Liver (tissue), 9 donors: ENCODE results near the gene RPS6KB1. TPM values are rescaled to one million over a fixed set of nuclear protein-coding genes. Genes with fewer than 3 reads are reported as not detected.
"Not testable (repeated sequence)": the region's sequence is repeated elsewhere in the genome, so short reads cannot be mapped to it uniquely, and the experiment has no call there.

ENCODE experiments used
- DNase-seq: peaks from one replicate; pipeline ENCODE4 v3.0.0-alpha.2; 2017; ENCODE audit warnings: low spot score
- H3K27ac ChIP-seq, 2 donors: one replicate each; pipeline ENCODE4 v1.7.0; 2013; ENCODE audit warnings: inconsistent platforms in 2 of 2, low read length in 2 of 2, control low read depth in 1 of 2, low read depth in 1 of 2, mild to moderate bottlenecking in 1 of 2
- H3K27me3 ChIP-seq, 4 donors: one replicate each; pipeline versions ENCODE4 v1.6.1 to v1.7.0; 2013; ENCODE audit warnings: low read length in 3 of 4, inconsistent platforms in 1 of 4, mild to moderate bottlenecking in 1 of 4, moderate library complexity in 1 of 4; ENCODE audit not compliant: control insufficient read depth in 4 of 4, insufficient read depth in 4 of 4
- H3K36me3 ChIP-seq, 4 donors: one replicate each; pipeline versions ENCODE4 v1.6.1 to v1.7.0; 2013; ENCODE audit warnings: low read length in 3 of 4, mild to moderate bottlenecking in 3 of 4, low read depth in 1 of 4, moderate library complexity in 1 of 4; ENCODE audit not compliant: control insufficient read depth in 4 of 4, insufficient read depth in 3 of 4
- H3K4me1 ChIP-seq, 4 donors: one replicate each; pipeline versions ENCODE4 v1.6.1 to v1.7.0; 2013; ENCODE audit warnings: low read length in 3 of 4, mild to moderate bottlenecking in 3 of 4, moderate library complexity in 1 of 4; ENCODE audit not compliant: control insufficient read depth in 4 of 4, insufficient read depth in 4 of 4
- H3K4me3 ChIP-seq, 3 donors: one replicate each; pipeline versions ENCODE4 v1.6.1 to v1.7.0; 2013; ENCODE audit warnings: low read length in 3 of 3, control low read depth in 1 of 3, low read depth in 1 of 3, mild to moderate bottlenecking in 1 of 3
- H3K9ac ChIP-seq, 2 donors: one replicate each; pipeline ENCODE4 v1.7.0; 2013; ENCODE audit warnings: low read length in 2 of 2, mild to moderate bottlenecking in 2 of 2, moderate library complexity in 2 of 2, control low read depth in 1 of 2, low read depth in 1 of 2
- H3K9me3 ChIP-seq, 4 donors: one replicate each; pipeline versions ENCODE4 v1.6.1 to v1.7.0; 2013; ENCODE audit warnings: low read length in 3 of 4; ENCODE audit not compliant: control insufficient read depth in 4 of 4
- CTCF ChIP-seq: fragments of 150-350 bp; IDR thresholded peaks from 2 replicates; pipeline ENCODE4 v1.5.1; 2017; ENCODE audit warnings: improper control_type of control experiment, low read depth, low read length; ENCODE audit not compliant: missing input control
- EGR1 ChIP-seq, 2 donors: IDR thresholded peaks; 2 replicates each; pipeline ENCODE4 v1.6.1; 2016 to 2018; ENCODE audit warnings: antibody characterized with exemption in 2 of 2, low read depth in 2 of 2
- FOXA1 ChIP-seq: IDR thresholded peaks from 2 replicates; pipeline ENCODE4 v1.6.1; 2016; ENCODE audit warnings: antibody characterized with exemption
- FOXA2 ChIP-seq: IDR thresholded peaks from 2 replicates; pipeline ENCODE4 v1.6.1; 2016; ENCODE audit warnings: antibody characterized with exemption
- GABPA ChIP-seq, 2 donors: IDR thresholded peaks in 1 of 2; conservative IDR thresholded peaks in 1 of 2; 2 replicates each; pipeline ENCODE4 v1.6.1; 2016; ENCODE audit warnings: antibody characterized with exemption in 2 of 2, mild to moderate bottlenecking in 1 of 2, moderate library complexity in 1 of 2
- HNF4A ChIP-seq, 2 donors: conservative IDR thresholded peaks; 2 replicates each; pipeline ENCODE4 v1.6.1; 2016; ENCODE audit warnings: antibody characterized with exemption in 2 of 2, mild to moderate bottlenecking in 2 of 2
- HNF4G ChIP-seq: IDR thresholded peaks from 2 replicates; pipeline ENCODE4 v1.6.1; 2016; ENCODE audit warnings: antibody characterized with exemption
- JUND ChIP-seq, 2 donors: IDR thresholded peaks; 2 replicates each; pipeline ENCODE4 v1.6.1; 2016; ENCODE audit warnings: antibody characterized with exemption in 2 of 2
- MAX ChIP-seq: IDR thresholded peaks from 2 replicates; pipeline ENCODE4 v1.6.1; 2016; ENCODE audit warnings: antibody characterized with exemption
- NR2F2 ChIP-seq: IDR thresholded peaks from 2 replicates; pipeline ENCODE4 v1.6.1; 2016; ENCODE audit warnings: antibody characterized with exemption
- RAD21 ChIP-seq, 2 donors: IDR thresholded peaks; 2 replicates each; pipeline ENCODE4 v1.6.1; 2016; ENCODE audit warnings: antibody characterized with exemption in 2 of 2, mild to moderate bottlenecking in 2 of 2
- TAF1 ChIP-seq: conservative IDR thresholded peaks from 2 replicates; pipeline ENCODE4 v1.6.1; 2016; ENCODE audit warnings: antibody characterized with exemption, mild to moderate bottlenecking
- YY1 ChIP-seq: IDR thresholded peaks from 2 replicates; pipeline ENCODE4 v1.6.1; 2016; ENCODE audit warnings: antibody characterized with exemption, mild to moderate bottlenecking
- ZBTB33 ChIP-seq: IDR thresholded peaks from 2 replicates; pipeline ENCODE4 v1.6.1; 2016; ENCODE audit warnings: antibody characterized with exemption
- WGBS: extraction: QIAGEN DNeasy Blood & Tissue Kit; methylation state at CpG from one replicate; pipeline ENCODE4 v1.1.7; 2013; 5-methylcytosine and 5-hydroxymethylcytosine counted together
- polyA plus RNA-seq, 2 donors: library from polyadenylated mRNA; stranded (reverse) in 1 of 2; unstranded in 1 of 2; fragments of 200-250 nt in 1 of 2; fragments of >200 nt in 1 of 2; fragmentation: Nextera tagmentation in 1 of 2; extraction: Ambion mirVana in 1 of 2; gene quantifications; one replicate each; pipeline versions ENCODE4 v1.2.1 to v1.2.3, GENCODE V29; 2013 to 2015
- total RNA-seq, 2 donors: library from RNA; depleted of rRNA; stranded (reverse); fragments of >200 nt; gene quantifications; one replicate each; pipeline ENCODE4 v1.2.3, GENCODE V29; 2014
- TF ChIP-seq, protein P1 (sequence below): IDR thresholded peaks from 2 replicates; pipeline ENCODE4 v1.6.1; 2016; ENCODE audit warnings: antibody characterized with exemption, mild to moderate bottlenecking
- TF ChIP-seq, protein P2 (sequence below): IDR thresholded peaks from 2 replicates; pipeline ENCODE4 v1.6.1; 2016; ENCODE audit warnings: antibody characterized with exemption
- donor health status: healthy.
- donor health status: healthy.
- donor health status: healthy.
- donor health status: healthy.
- donor health status: healthy.

Gene RPS6KB1
- total and polyA plus RNA-seq, 4 donors: 5.6 to 22.1 (median 15.3) TPM

GRCh38 chr17:59872351-59872750, 20.6 kb upstream of the RPS6KB1 start:
- H3K9me3 ChIP-seq: no peaks in the 10 kb centered on the region
- DNase-seq: no peak
- no peak for TF ChIP-seq YY1
- TF ChIP-seq RAD21 (IDR thresholded peaks at IDR 0.05): no peak
- TF ChIP-seq TAF1: no peak
- TF ChIP-seq GABPA (IDR thresholded peaks at IDR 0.05 in 1 of 2, conservative IDR thresholded peaks at IDR 0.05 in 1 of 2): no peak
- TF ChIP-seq MAX: no peak
- no peak for TF ChIP-seq NR2F2
- TF ChIP-seq, protein P1, sequence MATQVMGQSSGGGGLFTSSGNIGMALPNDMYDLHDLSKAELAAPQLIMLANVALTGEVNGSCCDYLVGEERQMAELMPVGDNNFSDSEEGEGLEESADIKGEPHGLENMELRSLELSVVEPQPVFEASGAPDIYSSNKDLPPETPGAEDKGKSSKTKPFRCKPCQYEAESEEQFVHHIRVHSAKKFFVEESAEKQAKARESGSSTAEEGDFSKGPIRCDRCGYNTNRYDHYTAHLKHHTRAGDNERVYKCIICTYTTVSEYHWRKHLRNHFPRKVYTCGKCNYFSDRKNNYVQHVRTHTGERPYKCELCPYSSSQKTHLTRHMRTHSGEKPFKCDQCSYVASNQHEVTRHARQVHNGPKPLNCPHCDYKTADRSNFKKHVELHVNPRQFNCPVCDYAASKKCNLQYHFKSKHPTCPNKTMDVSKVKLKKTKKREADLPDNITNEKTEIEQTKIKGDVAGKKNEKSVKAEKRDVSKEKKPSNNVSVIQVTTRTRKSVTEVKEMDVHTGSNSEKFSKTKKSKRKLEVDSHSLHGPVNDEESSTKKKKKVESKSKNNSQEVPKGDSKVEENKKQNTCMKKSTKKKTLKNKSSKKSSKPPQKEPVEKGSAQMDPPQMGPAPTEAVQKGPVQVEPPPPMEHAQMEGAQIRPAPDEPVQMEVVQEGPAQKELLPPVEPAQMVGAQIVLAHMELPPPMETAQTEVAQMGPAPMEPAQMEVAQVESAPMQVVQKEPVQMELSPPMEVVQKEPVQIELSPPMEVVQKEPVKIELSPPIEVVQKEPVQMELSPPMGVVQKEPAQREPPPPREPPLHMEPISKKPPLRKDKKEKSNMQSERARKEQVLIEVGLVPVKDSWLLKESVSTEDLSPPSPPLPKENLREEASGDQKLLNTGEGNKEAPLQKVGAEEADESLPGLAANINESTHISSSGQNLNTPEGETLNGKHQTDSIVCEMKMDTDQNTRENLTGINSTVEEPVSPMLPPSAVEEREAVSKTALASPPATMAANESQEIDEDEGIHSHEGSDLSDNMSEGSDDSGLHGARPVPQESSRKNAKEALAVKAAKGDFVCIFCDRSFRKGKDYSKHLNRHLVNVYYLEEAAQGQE: no peak
- TF ChIP-seq CTCF: no peak
- TF ChIP-seq, protein P2, sequence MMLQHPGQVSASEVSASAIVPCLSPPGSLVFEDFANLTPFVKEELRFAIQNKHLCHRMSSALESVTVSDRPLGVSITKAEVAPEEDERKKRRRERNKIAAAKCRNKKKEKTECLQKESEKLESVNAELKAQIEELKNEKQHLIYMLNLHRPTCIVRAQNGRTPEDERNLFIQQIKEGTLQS: no peak
- TF ChIP-seq HNF4G: no peak
- no peak for TF ChIP-seq FOXA1
- TF ChIP-seq HNF4A (conservative IDR thresholded peaks at IDR 0.05): no peak
- no peak for TF ChIP-seq EGR1 (IDR thresholded peaks at IDR 0.05; ENCODE audit: low read depth in 2 of 2)
- TF ChIP-seq JUND (IDR thresholded peaks at IDR 0.05): no peak
- TF ChIP-seq FOXA2: no peak
- TF ChIP-seq ZBTB33: no peak
- no peak overlapping the region for H3K27ac ChIP-seq
- H3K4me1 ChIP-seq: no peaks in the 10 kb centered on the region
- H3K27me3 ChIP-seq: no peaks in the 10 kb centered on the region
- H3K36me3 ChIP-seq: peaks cover 3 to 19% (median 11%) of the 10 kb centered on the region in 4 donors
- no peak overlapping the region for H3K4me3 ChIP-seq
- H3K9ac ChIP-seq: no peak overlapping the region

GRCh38 chr17:59873414-59873813, 19.5 kb upstream of the RPS6KB1 start:
- H3K4me1 ChIP-seq, H3K27me3 ChIP-seq, H3K9ac ChIP-seq, H3K4me3 ChIP-seq, DNase-seq, H3K27ac ChIP-seq, H3K9me3 ChIP-seq: not testable (repeated sequence)
- 98% methylated on average over 8 of the region's 8 CpGs for WGBS
- H3K36me3 ChIP-seq: peaks cover 3 to 25% (median 14%) of the 10 kb centered on the region in 4 donors
